K562 (cell line): ENCODE results near the gene FLII. TPM values are rescaled to one million over a fixed set of nuclear protein-coding genes. Genes with fewer than 3 reads are reported as not detected.

Experiments
- ATAC-seq: fragments of 200-7000 bp; cut with Tn5 transposase; 3 replicates; pipeline ENCODE4 v1.9.1; 2020; ENCODE audit warnings: moderate library complexity
- BruUV-seq: library from RNA; stranded (reverse); fragments of 400-500 nt; replicated peaks from 2 replicates; lab custom pipeline; 2021; lab: Mats Ljungman, UMichigan
- CTCF ChIA-PET: fragments of 300-600 bp; formaldehyde crosslinking; extraction: SDS; loops from one replicate; lab custom pipeline; 2021; ENCODE audit warnings: low intra/inter-chr PET ratio; lab: Yijun Ruan, JAX
- POLR2A ChIA-PET: fragments of 300-600, 350-650 bp; sonication (Branson Sonifier 250); formaldehyde crosslinking; extraction: SDS; loops from one replicate; lab custom pipeline; 2021; ENCODE audit warnings: antibody characterized with exemption, inconsistent platforms; lab: Yijun Ruan, JAX
- DNase-seq, 4 experiments: peaks; one replicate each; pipeline versions ENCODE4 v3.0.0 to v3.0.0-alpha.2; 2011 to 2018; ENCODE audit warnings: low spot score in 3 of 4, mixed read lengths in 3 of 4; ENCODE audit errors: extremely low read depth in 1 of 4
- FAIRE-seq: peaks from 2 replicates; lab custom pipeline; 2011; peaks lifted over from hg19 to GRCh38; lab: Jason Lieb, UNC
- H2AFZ ChIP-seq: 2 replicates; pipeline ENCODE4 v1.6.0; 2011; ENCODE audit warnings: low read depth, low read length, control low read depth, inconsistent platforms
- H3K27ac ChIP-seq: fragments of 200-600 bp; 3 replicates; pipeline ENCODE4 v1.8.0; 2011; ENCODE audit warnings: low read depth, mild to moderate bottlenecking, control low read depth, inconsistent platforms, low read length, moderate library complexity, mixed read lengths; ENCODE audit errors: extremely low read depth
- H3K27me3 ChIP-seq, 2 experiments: fragments of 300-600 bp in 1 of 2; 2 replicates in 1 of 2; 3 replicates in 1 of 2; pipeline versions ENCODE4 v1.6.0 to v1.8.0; 2011; ENCODE audit warnings: inconsistent platforms in 2 of 2, low read length in 2 of 2, mild to moderate bottlenecking in 1 of 2, mixed read lengths in 1 of 2, moderate library complexity in 1 of 2; ENCODE audit not compliant: control insufficient read depth in 2 of 2, insufficient read depth in 2 of 2
- H3K36me3 ChIP-seq: fragments of 300-600 bp; 3 replicates; pipeline ENCODE4 v1.8.0; 2011; ENCODE audit warnings: mild to moderate bottlenecking, low read length, inconsistent platforms; ENCODE audit not compliant: control insufficient read depth, insufficient read depth
- H3K4me1 ChIP-seq, 2 experiments: fragments of 200-600 bp in 1 of 2; replicated peaks in 1 of 2; 2 replicates in 1 of 2; 3 replicates in 1 of 2; pipeline versions ENCODE4 v1.5.1 to v1.8.0; 2011; ENCODE audit warnings: inconsistent platforms in 2 of 2, low read length in 2 of 2, mild to moderate bottlenecking in 1 of 2, mixed read lengths in 1 of 2, moderate library complexity in 1 of 2; ENCODE audit not compliant: control insufficient read depth in 2 of 2, insufficient read depth in 2 of 2
- H3K4me2 ChIP-seq: 2 replicates; pipeline ENCODE4 v1.6.1; 2011; ENCODE audit warnings: low read length, control low read depth, inconsistent platforms, mixed read lengths; ENCODE audit not compliant: insufficient read depth
- H3K4me3 ChIP-seq: fragments of 200-600 bp; sonication (generic), shearing (Covaris generic); 2 replicates; pipeline ENCODE4 v1.5.1; 2016; ENCODE audit warnings: control low read depth, inconsistent platforms
- H3K79me2 ChIP-seq: fragments of 200-600 bp; 3 replicates; pipeline ENCODE4 v1.8.0; 2011; ENCODE audit warnings: low read length, inconsistent platforms; ENCODE audit not compliant: control insufficient read depth, insufficient read depth
- H3K9ac ChIP-seq, 2 experiments: 2 replicates each; pipeline versions ENCODE4 v1.6.0 to v1.6.1; 2011; ENCODE audit warnings: low read depth in 2 of 2, low read length in 2 of 2, control low read depth in 1 of 2, inconsistent platforms in 1 of 2, mild to moderate bottlenecking in 1 of 2, mixed read lengths in 1 of 2; ENCODE audit not compliant: insufficient read depth in 1 of 2
- H3K9me1 ChIP-seq: one replicate; pipeline ENCODE4 v1.6.0; 2011; ENCODE audit warnings: inconsistent platforms, mild to moderate bottlenecking, low read length, moderate library complexity; ENCODE audit not compliant: control insufficient read depth, insufficient read depth
- H3K9me3 ChIP-seq: replicated peaks from 2 replicates; pipeline ENCODE4 v1.5.1; 2011; ENCODE audit warnings: low read depth, low read length, inconsistent platforms; ENCODE audit not compliant: control insufficient read depth, insufficient read depth
- H4K20me1 ChIP-seq: replicated peaks from 2 replicates; pipeline ENCODE4 v1.6.1; 2011; ENCODE audit warnings: low read length, inconsistent platforms, mixed read lengths; ENCODE audit not compliant: control insufficient read depth, insufficient read depth
- ATF4 ChIP-seq: fragments of 450-650 bp; formaldehyde crosslinking; IDR thresholded peaks from 2 replicates; pipeline ENCODE4 v1.4.0; 2022; ENCODE audit warnings: mild to moderate bottlenecking, moderate library complexity
- IRF9 ChIP-seq: fragments of 450-650 bp; IDR thresholded peaks from 2 replicates; pipeline ENCODE4 v1.6.1; 2016; ENCODE audit warnings: missing biosample characterization, missing genetic modification characterization
- LARP7 ChIP-seq: fragments of 450-650 bp; IDR thresholded peaks from 2 replicates; pipeline ENCODE4 v1.6.1; 2016
- MCM7 ChIP-seq, 2 experiments: fragments of 450-650 bp; IDR thresholded peaks; 2 replicates each; pipeline ENCODE4 v1.6.1; 2016 to 2018
- MXD1 ChIP-seq: fragments of 250-450 bp; sonication (Bioruptor Pico); IDR thresholded peaks from 2 replicates; pipeline ENCODE4 v1.8.0; 2021; ENCODE audit warnings: borderline replicate concordance, mild to moderate bottlenecking, moderate library complexity; ENCODE audit not compliant: poor library complexity, severe bottlenecking
- MYC ChIP-seq, 2 experiments: fragments of 250-450 bp in 1 of 2; sonication (Bioruptor Pico) in 1 of 2; IDR thresholded peaks; 2 replicates each; pipeline versions ENCODE4 v1.5.1 to v1.6.1; 2012 to 2021; ENCODE audit warnings: low read depth in 2 of 2, borderline replicate concordance in 1 of 2, improper control_type of control experiment in 1 of 2, low read length in 1 of 2, mild to moderate bottlenecking in 1 of 2, moderate library complexity in 1 of 2
- NFRKB ChIP-seq: fragments of 450-650 bp; IDR thresholded peaks from 2 replicates; pipeline ENCODE4 v1.6.1; 2016; ENCODE audit warnings: low read depth
- SMARCB1 ChIP-seq: IDR thresholded peaks from 2 replicates; pipeline ENCODE4 v1.6.1; 2011; ENCODE audit warnings: improper control_type of control experiment, low read depth; ENCODE audit not compliant: insufficient read length
- SNRNP70 ChIP-seq: fragments of 200-400 bp; formaldehyde crosslinking; optimal IDR thresholded peaks from 2 replicates; pipeline ENCODE3; 2017; ENCODE audit warnings: low read depth, low read length
- ZFPM2 ChIP-seq: fragments of 250-450 bp; sonication (Bioruptor Pico); IDR thresholded peaks from 2 replicates; pipeline ENCODE4 v1.5.1; 2022; ENCODE audit warnings: mild to moderate bottlenecking
- ZMIZ1 ChIP-seq, 2 experiments: fragments of 150-350 bp in 1 of 2; IDR thresholded peaks; 2 replicates each; pipeline ENCODE4 v1.6.1; 2012 to 2016; ENCODE audit warnings: low read depth in 2 of 2, low read length in 2 of 2, mild to moderate bottlenecking in 1 of 2, moderate library complexity in 1 of 2
- ZNF143 ChIP-seq: sonication (generic); formaldehyde crosslinking; IDR thresholded peaks from 2 replicates; pipeline ENCODE4 v1.9.0; 2022; ENCODE audit warnings: mild to moderate bottlenecking, missing genetic modification reagents
- ZNF280B ChIP-seq: fragments of 250-450 bp; sonication (Bioruptor Pico); IDR thresholded peaks from 2 replicates; pipeline ENCODE4 v1.5.1; 2021; ENCODE audit warnings: mild to moderate bottlenecking
- WGBS: fragments of 100-300 bp; shearing (Covaris generic); methylation state at CpG from one replicate; pipeline ENCODE4 v1.1.6; 2016; ENCODE audit warnings: low coverage, mixed read lengths; ENCODE audit not compliant: insufficient coverage; ENCODE audit errors: missing lambda C conversion rate; 5-methylcytosine and 5-hydroxymethylcytosine counted together
- in situ Hi-C: fragments of 300-500 bp; cut with MboI; formaldehyde crosslinking; loops from 4 replicates; pipeline ENCODE4 v1.15.0; 2018; ENCODE audit warnings: inconsistent platforms, mixed read lengths
- intact Hi-C: fragments of 100-400 bp; cut with micrococcal nuclease; formaldehyde crosslinking; loops from 2 replicates; pipeline ENCODE4 v1.14.2; 2022
- polyA plus RNA-seq, 8 experiments: library from polyadenylated mRNA; depleted of rRNA in 4 of 8; stranded (reverse) in 5 of 8; unstranded in 3 of 8; fragments of >200 nt; fragmentation: Nextera tagmentation in 2 of 8; fragmentation: Illumina TruSeq in 1 of 8; extraction: Ambion mirVana in 2 of 8; extraction: Trizol in 1 of 8; gene quantifications; 2 replicates each; pipeline versions ENCODE4 v1.2.1 to v1.2.3, GENCODE V29; 2011 to 2014; ENCODE audit warnings: inconsistent platforms in 1 of 8, missing spikeins in 1 of 8
- total RNA-seq, 7 experiments: library from RNA; depleted of rRNA in 6 of 7; stranded (reverse); fragments of >200 nt in 6 of 7; fragmentation: Illumina TruSeq in 2 of 7; extraction: Trizol in 2 of 7; gene quantifications; 2 replicates each; pipeline versions ENCODE4 v1.2.1 to v1.2.3, GENCODE V29; 2011 to 2021; ENCODE audit warnings: low replicate concordance in 1 of 7

Gene FLII
- total and polyA plus RNA-seq, 9 of the 15 experiments (the other 6 are each of a cell fraction or from before 2014, with no cell fraction given): 11.7 to 126 (median 82.5) TPM

GRCh38 chr17:18238299-18238698 lies 20.2 kb downstream of the FLII start (continued):
- TF ChIP-seq ZMIZ1 (IDR thresholded peaks at IDR 0.05; ENCODE audit: low read depth in 2 of 2, low read length in 2 of 2) (no peak), ATF4 (CRISPR knock-in tag) (no peak), SNRNP70 (no peak)

GRCh38 chr17:18237461-18237860 lies 21.1 kb downstream of the FLII start:
- H3K79me2 ChIP-seq: no peaks in the 10 kb centered on the region
- H3K4me2 ChIP-seq: no peak overlapping the region
- TF ChIP-seq MCM7 (IDR thresholded peaks at IDR 0.05): no peak
- TF ChIP-seq MXD1: no peak
- TF ChIP-seq LARP7: no peak
- no peak for TF ChIP-seq IRF9 (tag)
- TF ChIP-seq NFRKB: no peak
- TF ChIP-seq ZNF143 (CRISPR knock-in tag): no peak
- no peak for TF ChIP-seq MYC (IDR thresholded peaks at IDR 0.05; ENCODE audit: low read depth, low read length)
- no peak for TF ChIP-seq MYC (CRISPR knock-in tag; IDR thresholded peaks at IDR 0.05; ENCODE audit: borderline replicate concordance, low read depth)
- no peak for TF ChIP-seq ZNF280B (CRISPR knock-in tag)
- no peak for TF ChIP-seq SMARCB1
- no peak for TF ChIP-seq ZFPM2 (CRISPR knock-in tag)
- ATAC-seq (no peak), FAIRE-seq (no peak), DNase-seq (no peak)
- H3K9ac ChIP-seq: no peak overlapping the region
- WGBS: 76% methylated on average over 9 of the region's 20 CpGs
- no peaks in the 10 kb centered on the region for H3K27me3 ChIP-seq
- in situ Hi-C loops: no loop called here
- H2AFZ ChIP-seq: no peak overlapping the region
- no peaks in the 10 kb centered on the region for H4K20me1 ChIP-seq
- intact Hi-C loops: no loop called here
- ChIA-PET POLR2A (interaction anchor here (0.9 kb wide), 2 partner anchors 10 to 11 kb away, joined by 4 read pairs; no protein-coding TSS in a partner anchor), CTCF (no interaction called here)
- no peaks in the 10 kb centered on the region for H3K36me3 ChIP-seq
- H3K9me1 ChIP-seq: no peaks in the 10 kb centered on the region
- peaks cover 0 to 18% of the 10 kb centered on the region in 2 experiments; a peak in 1 of 5 replicates for H3K4me1 ChIP-seq
- no peak overlapping the region for H3K4me3 ChIP-seq
- no TSS peak for BruUV-seq
- no peak overlapping the region for H3K27ac ChIP-seq
- H3K9me3 ChIP-seq: no peaks in the 10 kb centered on the region
